GM12801 (cell line): ENCODE results near the gene GLIS1.

Experiments used
- TF ChIP-seq, protein P1 (sequence below): IDR thresholded peaks from one replicate; pipeline ENCODE4 v1.5.1; 2011; ENCODE audit warnings: control low read depth; ENCODE audit not compliant: insufficient read length; ENCODE audit errors: extremely low read depth

GLIS1 gene

DNA sequence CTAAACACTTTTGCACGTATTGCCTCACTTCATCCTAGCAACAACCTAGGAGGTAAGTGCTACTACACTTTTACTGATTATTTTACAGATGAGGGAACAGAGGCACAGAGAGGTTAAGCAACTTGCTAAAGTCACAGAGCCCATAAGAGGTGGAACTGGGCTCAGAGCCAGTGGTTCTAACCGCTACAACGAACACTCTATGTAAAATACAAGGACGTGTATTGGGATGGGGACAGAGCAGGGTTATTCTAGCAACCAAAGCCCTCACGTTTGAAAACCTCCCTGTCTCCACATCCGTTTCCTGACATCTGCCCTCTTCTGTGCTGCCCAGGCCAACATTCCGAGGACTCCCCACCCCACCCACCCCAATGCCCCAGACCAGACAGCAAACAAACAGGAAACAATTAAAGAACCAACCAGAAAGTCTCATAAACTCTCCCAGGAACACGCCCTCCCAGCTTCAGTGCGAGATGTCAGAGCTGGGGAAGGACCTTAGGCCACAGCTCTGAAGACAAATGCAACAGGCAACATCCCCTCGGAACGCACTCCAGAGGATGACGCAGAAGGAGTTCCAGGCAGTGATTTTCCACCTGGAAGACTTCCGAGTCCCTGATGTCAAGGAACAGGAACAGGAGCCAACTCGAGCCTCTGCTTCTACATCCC, 41.1 kb downstream of the GLIS1 start:
- TF ChIP-seq, protein P1, sequence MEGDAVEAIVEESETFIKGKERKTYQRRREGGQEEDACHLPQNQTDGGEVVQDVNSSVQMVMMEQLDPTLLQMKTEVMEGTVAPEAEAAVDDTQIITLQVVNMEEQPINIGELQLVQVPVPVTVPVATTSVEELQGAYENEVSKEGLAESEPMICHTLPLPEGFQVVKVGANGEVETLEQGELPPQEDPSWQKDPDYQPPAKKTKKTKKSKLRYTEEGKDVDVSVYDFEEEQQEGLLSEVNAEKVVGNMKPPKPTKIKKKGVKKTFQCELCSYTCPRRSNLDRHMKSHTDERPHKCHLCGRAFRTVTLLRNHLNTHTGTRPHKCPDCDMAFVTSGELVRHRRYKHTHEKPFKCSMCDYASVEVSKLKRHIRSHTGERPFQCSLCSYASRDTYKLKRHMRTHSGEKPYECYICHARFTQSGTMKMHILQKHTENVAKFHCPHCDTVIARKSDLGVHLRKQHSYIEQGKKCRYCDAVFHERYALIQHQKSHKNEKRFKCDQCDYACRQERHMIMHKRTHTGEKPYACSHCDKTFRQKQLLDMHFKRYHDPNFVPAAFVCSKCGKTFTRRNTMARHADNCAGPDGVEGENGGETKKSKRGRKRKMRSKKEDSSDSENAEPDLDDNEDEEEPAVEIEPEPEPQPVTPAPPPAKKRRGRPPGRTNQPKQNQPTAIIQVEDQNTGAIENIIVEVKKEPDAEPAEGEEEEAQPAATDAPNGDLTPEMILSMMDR, result no peak

DNA sequence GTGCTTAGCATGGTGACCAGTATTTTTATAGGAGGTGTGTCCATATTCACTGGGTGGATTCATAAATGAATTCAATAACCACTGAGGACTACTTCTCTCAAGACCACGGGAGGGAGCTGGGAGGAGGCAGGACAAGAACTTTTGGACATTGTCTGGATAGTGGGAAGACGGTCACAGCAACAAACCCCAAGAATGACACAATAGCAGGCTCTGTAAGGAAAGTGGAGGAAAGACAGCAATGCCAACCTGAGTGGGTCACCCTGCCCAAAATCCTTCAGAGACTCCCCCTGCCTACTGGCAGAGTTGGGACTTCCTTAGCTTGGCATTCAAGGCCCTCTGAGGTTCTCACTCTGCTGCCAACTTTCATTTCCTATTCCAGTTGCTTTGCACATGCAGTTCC, 42.0 kb downstream of the GLIS1 start:
- TF ChIP-seq, protein P1, result no peak

DNA sequence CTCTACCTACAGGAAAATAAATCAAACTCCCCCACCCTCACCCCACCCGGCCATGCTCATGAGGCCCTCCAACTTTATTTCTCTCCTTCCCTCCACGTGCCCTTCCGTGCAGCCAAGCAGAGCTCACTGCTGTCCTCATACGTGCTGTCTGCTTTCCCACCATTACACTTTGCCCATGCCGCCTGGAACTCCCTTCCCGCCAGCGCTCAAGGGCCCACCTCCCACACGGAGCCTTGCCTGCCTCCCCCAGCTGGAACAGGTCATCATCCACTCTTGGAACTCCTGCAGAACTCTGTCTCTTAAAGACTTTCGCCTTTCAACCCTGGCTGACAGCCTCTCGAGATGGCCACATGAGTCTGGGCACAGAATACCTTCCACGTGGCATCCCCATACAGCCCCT, 42.4 kb downstream of the GLIS1 start:
- TF ChIP-seq, protein P1, result no peak

DNA sequence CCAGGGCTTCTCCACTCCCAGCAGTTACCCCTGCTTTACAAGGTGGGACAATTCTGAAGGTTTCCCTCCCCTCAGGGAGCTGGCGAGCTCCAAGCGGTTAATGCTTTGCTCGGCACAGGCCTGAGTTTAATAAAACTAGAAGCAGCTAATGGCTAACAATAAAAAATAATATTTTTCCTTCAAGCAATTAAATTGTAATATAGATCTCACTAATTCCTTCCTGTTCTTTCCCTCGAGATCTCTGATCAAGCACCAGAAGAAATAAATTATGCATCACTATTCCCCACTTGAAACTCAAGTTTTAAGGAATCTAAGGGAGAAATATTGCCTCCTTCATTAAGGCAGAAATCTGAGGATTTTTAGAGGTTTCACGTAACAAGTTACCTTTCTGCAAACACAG, 42.9 kb downstream of the GLIS1 start:
- TF ChIP-seq, protein P1, result no peak

DNA sequence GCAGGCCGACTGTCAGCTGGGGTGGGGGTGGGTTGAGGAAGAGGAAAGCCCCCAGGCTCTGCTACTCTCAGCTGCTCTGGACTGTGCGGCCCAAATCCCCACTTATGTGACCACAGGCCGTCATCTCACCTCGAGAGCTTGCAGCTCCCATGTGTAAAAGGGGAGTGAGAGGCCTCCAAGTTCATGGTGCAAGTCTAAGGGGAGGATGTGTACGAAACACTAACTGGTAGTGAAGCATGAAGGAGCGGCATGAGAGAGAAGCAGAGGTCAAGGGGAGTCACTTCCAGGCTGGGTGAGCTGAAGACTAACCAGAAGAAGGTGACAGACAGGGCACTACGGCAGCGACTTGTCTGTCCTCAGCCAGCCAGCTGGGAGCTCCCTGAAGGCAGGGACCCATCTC, 43.8 kb downstream of the GLIS1 start:
- TF ChIP-seq, protein P1, result no peak

DNA sequence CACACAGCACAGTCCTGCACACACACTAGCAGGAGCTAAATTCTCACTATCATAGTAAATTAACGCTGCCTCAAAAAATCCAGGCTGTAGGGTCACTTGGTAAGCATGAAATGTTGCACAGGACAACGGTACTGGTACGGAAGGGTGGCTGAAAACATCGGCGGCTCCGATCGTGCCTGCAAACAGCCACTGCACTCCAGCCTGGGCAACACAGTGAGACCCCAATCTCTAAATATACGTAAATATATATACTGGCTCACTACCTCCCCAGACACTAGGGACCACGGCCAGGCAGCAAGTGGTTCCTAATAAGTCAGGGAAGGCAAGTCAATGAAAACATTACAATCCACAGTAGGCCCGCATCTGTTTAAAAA, 44.3 kb downstream of the GLIS1 start:
- TF ChIP-seq, protein P1, result no peak

DNA sequence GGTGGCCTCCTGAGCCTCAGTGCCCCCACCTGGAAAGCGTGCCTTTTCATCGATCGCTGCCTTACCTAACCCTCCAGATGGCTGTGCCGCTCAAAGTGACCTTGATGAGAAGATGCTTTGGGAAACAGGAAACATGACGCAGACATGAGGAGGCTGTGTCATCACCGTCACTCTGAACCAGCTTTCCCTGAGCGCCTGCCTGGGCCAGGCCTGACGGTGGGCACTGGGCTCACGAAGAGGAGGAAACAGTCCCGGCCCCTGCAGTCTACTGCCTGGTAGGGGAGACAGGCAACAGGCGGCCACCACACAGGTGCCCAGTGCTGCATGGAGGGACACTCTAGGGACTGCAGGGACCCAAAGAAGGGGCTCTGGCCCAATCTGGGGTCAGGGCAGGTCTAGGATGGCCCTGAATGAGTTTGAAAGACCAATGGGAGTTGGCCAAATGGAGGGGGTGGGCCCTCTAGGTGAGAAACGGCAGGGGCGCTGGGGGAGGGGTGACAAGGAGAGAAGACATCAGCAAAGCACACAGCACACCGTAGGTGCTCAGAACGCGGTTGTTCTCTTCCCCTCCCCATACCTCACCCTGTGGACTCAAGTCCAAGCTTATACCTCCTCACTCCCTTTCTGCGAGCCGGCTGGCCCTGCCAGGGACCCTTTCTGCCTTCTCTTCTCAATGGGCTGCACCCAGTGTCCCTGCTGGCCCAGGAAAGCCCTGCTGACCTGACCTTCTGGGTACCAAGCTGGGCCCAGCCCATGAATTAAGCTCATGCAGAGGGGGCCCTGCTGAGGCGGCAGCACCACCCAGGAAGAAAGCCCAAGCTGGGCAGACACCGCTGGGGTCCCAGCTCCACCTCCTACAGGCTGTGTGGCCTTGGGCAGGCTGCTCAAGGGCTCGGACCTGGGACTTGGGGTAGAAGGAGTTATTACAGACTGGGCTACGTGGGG, 44.9 kb downstream of the GLIS1 start:
- TF ChIP-seq, protein P1, result no peak
